WTC11 (cell line): Measurements from ENCODE around the gene RRBP1.

Source experiments
- CREB1 ChIP-seq: sonication (generic); formaldehyde crosslinking; IDR thresholded peaks from 2 replicates; pipeline ENCODE4 v1.8.0; 2023; ENCODE audit warnings: mild to moderate bottlenecking, missing genetic modification reagents
- SOX15 ChIP-seq: fragments of 250-450 bp; sonication (Bioruptor Pico); IDR thresholded peaks from 2 replicates; pipeline ENCODE4 v1.9.0; 2021; ENCODE audit warnings: mild to moderate bottlenecking
- ZBTB21 ChIP-seq: sonication (generic); formaldehyde crosslinking; IDR thresholded peaks from 2 replicates; pipeline ENCODE4 v1.8.1; 2023; ENCODE audit warnings: mild to moderate bottlenecking, missing genetic modification reagents, borderline replicate concordance
- TF ChIP-seq, protein P1 (sequence below): fragments of 200-600 bp; IDR thresholded peaks from 2 replicates; pipeline ENCODE4 v1.8.0; 2022; ENCODE audit warnings: antibody characterized with exemption
- TF ChIP-seq, protein P2 (sequence below): sonication (generic); formaldehyde crosslinking; IDR thresholded peaks from 2 replicates; pipeline ENCODE4 v1.8.0; 2023; ENCODE audit warnings: missing genetic modification reagents

DNA sequence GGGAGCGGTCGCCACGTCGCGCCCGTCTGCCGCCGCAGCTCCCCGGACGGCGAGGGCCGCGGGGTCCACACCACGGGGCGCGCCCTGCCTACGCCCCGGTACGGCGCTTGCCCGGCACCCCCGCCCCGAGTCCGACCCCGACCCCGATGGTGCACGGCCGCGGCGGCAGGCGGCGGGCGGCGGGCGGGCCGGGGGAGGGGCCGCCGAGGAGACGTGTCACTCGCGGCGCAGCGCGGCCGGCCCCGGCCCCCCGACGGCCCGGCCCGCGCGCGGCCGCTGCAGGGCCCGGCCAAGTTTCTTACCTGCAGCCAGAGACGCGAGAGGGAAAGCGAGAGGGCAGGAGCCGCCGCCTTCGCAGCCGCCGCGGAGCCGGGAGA is 328 bp downstream of the RRBP1 start:
- TF ChIP-seq, protein P1, sequence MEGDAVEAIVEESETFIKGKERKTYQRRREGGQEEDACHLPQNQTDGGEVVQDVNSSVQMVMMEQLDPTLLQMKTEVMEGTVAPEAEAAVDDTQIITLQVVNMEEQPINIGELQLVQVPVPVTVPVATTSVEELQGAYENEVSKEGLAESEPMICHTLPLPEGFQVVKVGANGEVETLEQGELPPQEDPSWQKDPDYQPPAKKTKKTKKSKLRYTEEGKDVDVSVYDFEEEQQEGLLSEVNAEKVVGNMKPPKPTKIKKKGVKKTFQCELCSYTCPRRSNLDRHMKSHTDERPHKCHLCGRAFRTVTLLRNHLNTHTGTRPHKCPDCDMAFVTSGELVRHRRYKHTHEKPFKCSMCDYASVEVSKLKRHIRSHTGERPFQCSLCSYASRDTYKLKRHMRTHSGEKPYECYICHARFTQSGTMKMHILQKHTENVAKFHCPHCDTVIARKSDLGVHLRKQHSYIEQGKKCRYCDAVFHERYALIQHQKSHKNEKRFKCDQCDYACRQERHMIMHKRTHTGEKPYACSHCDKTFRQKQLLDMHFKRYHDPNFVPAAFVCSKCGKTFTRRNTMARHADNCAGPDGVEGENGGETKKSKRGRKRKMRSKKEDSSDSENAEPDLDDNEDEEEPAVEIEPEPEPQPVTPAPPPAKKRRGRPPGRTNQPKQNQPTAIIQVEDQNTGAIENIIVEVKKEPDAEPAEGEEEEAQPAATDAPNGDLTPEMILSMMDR, result no peak
- no peak for TF ChIP-seq CREB1
- no peak for TF ChIP-seq ZBTB21 (CRISPR knock-in tag)
- TF ChIP-seq, protein P2, sequence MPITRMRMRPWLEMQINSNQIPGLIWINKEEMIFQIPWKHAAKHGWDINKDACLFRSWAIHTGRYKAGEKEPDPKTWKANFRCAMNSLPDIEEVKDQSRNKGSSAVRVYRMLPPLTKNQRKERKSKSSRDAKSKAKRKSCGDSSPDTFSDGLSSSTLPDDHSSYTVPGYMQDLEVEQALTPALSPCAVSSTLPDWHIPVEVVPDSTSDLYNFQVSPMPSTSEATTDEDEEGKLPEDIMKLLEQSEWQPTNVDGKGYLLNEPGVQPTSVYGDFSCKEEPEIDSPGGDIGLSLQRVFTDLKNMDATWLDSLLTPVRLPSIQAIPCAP (CRISPR knock-in tag), result no peak
- no peak for TF ChIP-seq SOX15 (CRISPR knock-in tag)
